BE2C (cell line): Measurements from ENCODE around the gene AUTS2.

Source experiments
- DNase-seq: peaks from one replicate; pipeline ENCODE4 v3.0.0-alpha.2; 2020
- H3K27me3 ChIP-seq: fragments of 250-450 bp; sonication (Bioruptor Pico); 2 replicates; pipeline ENCODE4 v1.5.1; 2020; ENCODE audit warnings: mild to moderate bottlenecking
- H3K36me3 ChIP-seq: fragments of 250-450 bp; sonication (Bioruptor Pico); 2 replicates; pipeline ENCODE4 v1.5.1; 2020; ENCODE audit warnings: mild to moderate bottlenecking
- H3K4me1 ChIP-seq: fragments of 250-450 bp; sonication (Bioruptor Pico); 2 replicates; pipeline ENCODE4 v1.5.1; 2020
- H3K4me3 ChIP-seq: 2 replicates; pipeline ENCODE4 v1.5.1; 2011; ENCODE audit warnings: low read depth, low read length
- H3K9me3 ChIP-seq: fragments of 250-450 bp; sonication (Bioruptor Pico); 2 replicates; pipeline ENCODE4 v1.5.1; 2020
- TF ChIP-seq, protein P1 (sequence below): IDR thresholded peaks from 2 replicates; pipeline ENCODE4 v1.5.1; 2012; ENCODE audit warnings: mild to moderate bottlenecking, low read depth, low read length

AUTS2 gene

GRCh38 chr7:70408477-70408876, 810.2 kb downstream of the AUTS2 start:
- no peak overlapping the region for H3K4me3 ChIP-seq
- TF ChIP-seq, protein P1, sequence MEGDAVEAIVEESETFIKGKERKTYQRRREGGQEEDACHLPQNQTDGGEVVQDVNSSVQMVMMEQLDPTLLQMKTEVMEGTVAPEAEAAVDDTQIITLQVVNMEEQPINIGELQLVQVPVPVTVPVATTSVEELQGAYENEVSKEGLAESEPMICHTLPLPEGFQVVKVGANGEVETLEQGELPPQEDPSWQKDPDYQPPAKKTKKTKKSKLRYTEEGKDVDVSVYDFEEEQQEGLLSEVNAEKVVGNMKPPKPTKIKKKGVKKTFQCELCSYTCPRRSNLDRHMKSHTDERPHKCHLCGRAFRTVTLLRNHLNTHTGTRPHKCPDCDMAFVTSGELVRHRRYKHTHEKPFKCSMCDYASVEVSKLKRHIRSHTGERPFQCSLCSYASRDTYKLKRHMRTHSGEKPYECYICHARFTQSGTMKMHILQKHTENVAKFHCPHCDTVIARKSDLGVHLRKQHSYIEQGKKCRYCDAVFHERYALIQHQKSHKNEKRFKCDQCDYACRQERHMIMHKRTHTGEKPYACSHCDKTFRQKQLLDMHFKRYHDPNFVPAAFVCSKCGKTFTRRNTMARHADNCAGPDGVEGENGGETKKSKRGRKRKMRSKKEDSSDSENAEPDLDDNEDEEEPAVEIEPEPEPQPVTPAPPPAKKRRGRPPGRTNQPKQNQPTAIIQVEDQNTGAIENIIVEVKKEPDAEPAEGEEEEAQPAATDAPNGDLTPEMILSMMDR: no peak

GRCh38 chr7:70408891-70409290, 810.6 kb downstream of the AUTS2 start:
- Histone ChIP-seq H3K36me3 (no peaks in the 10 kb centered on the region), H3K27me3 (no peaks in the 10 kb centered on the region), H3K4me1 (peaks cover 10% of the 10 kb centered on the region), H3K9me3 (no peaks in the 10 kb centered on the region), H3K4me3 (no peak overlapping the region)
- TF ChIP-seq, protein P1: no peak
- no peak for DNase-seq

More at GRCh38 chr7:70408477-70408876, 810.2 kb downstream of the AUTS2 start:
- DNase-seq: no peak
- H3K27me3 ChIP-seq: no peaks in the 10 kb centered on the region
- peaks cover 10% of the 10 kb centered on the region for H3K4me1 ChIP-seq
- H3K9me3 ChIP-seq: no peaks in the 10 kb centered on the region
- no peaks in the 10 kb centered on the region for H3K36me3 ChIP-seq

DNA sequence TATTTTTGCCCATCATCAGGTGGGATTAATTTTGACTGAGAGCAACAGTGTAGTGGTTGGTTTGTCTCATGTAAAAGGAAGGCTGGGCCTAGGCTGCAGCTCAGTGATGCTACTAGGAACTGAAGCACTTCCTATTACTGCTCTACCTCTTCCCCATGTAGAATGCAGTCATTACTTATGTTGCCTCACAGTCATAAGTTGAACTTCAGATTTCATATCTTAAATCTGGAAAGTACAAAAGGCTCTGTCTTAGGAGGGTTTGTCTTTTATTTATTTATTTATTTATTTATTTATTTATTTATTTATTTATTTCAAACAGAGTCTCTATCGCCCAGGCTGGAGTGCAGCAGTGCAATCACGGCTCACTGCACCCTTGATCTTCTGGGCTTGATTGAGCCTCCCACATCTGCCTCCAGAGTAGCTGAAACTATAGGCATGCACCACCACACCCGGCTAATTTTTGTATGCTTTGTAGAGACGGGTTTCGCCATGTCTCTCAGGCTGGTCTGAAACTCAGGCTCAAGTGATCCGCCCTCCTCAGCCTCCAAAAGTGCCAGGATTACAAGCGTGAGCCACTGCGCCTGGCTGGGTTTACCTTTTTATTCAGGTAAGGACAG, 812.0 kb downstream of the AUTS2 start:
- no peak overlapping the region for H3K4me3 ChIP-seq
- H3K9me3 ChIP-seq: no peaks in the 10 kb centered on the region
- no peaks in the 10 kb centered on the region for H3K27me3 ChIP-seq
- TF ChIP-seq, protein P1: no peak
- no peaks in the 10 kb centered on the region for H3K36me3 ChIP-seq
- DNase-seq: no peak
- peaks cover 10% of the 10 kb centered on the region for H3K4me1 ChIP-seq

- TF ChIP-seq, protein P1: no peak
- Histone ChIP-seq H3K4me1 (peaks cover 16% of the 10 kb centered on the region), H3K36me3 (no peaks in the 10 kb centered on the region), H3K9me3 (no peaks in the 10 kb centered on the region), H3K4me3 (no peak overlapping the region), H3K27me3 (no peaks in the 10 kb centered on the region)
- no peak for DNase-seq
Measured at GRCh38 chr7:70414368-70414767, 816.1 kb downstream of the AUTS2 start.

- TF ChIP-seq, protein P1: no peak
- no peaks in the 10 kb centered on the region for H3K36me3 ChIP-seq
- H3K4me3 ChIP-seq: no peak overlapping the region
- H3K9me3 ChIP-seq: no peaks in the 10 kb centered on the region
- peaks cover 20% of the 10 kb centered on the region for H3K4me1 ChIP-seq
- no peaks in the 10 kb centered on the region for H3K27me3 ChIP-seq
- DNase-seq: no peak
Measured at GRCh38 chr7:70415179-70415972, 817.1 kb downstream of the AUTS2 start.

DNA sequence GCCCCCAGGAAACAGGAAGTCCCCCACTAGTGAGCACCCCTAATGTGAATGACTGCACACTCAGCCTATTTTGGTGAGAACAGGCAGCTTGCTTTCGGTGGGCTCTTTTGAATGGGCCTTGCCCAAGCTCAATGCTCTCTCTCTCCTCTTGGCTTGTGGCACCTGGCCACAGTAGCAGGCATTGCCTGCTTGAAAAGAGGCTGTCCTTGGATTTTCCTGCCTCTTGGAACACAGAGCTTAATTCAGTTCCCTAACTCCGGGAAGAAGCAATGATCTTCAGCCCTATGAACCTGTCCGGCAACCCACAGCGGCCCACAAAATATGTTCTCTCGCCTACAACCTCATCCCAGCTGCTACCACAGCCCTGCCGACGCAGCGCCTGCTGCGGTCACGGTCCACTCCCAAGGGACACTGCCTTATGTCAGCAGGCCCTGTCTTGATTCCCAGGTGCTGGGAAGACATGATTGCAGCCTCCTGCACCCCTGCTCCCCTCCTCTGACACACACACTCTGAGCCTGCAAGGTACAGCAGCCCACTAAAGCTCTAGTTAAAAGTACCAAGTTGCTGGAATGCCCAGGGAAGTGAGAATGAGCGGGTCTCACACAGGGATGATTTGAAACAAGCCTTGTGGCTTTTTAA, 818.2 kb downstream of the AUTS2 start:
- Histone ChIP-seq H3K27me3 (no peaks in the 10 kb centered on the region), H3K36me3 (no peaks in the 10 kb centered on the region), H3K4me1 (peaks cover 23% of the 10 kb centered on the region), H3K4me3 (no peak overlapping the region), H3K9me3 (no peaks in the 10 kb centered on the region)
- peak; percentile 67 for DNase-seq
- TF ChIP-seq, protein P1: no peak
